ENCODE measurements around the gene PTAFR.

DNA sequence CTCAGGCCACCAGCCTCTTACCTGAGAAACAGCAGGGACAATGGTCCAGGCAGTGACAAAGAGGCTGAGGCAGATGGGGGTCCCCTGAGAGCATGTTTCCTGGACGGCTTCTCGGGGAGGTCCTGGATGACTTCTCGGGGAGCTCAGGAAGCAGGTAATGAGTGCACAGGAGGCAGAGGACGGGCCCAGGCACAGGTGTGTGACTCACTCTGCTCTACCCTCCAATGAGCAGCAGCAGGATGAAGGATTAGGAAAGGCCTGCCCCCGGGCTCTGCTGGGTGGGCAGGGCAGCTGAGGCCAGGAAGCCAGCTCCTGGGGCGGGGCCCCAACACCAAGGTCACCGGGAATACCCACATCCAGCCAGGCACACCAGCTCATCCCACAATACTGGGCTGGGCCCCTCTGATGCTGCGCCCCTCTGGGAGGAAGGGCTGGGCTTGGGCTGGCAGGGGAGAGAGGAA lies 17.2 kb upstream of the PTAFR start:
- TF ChIP-seq, protein P1, sequence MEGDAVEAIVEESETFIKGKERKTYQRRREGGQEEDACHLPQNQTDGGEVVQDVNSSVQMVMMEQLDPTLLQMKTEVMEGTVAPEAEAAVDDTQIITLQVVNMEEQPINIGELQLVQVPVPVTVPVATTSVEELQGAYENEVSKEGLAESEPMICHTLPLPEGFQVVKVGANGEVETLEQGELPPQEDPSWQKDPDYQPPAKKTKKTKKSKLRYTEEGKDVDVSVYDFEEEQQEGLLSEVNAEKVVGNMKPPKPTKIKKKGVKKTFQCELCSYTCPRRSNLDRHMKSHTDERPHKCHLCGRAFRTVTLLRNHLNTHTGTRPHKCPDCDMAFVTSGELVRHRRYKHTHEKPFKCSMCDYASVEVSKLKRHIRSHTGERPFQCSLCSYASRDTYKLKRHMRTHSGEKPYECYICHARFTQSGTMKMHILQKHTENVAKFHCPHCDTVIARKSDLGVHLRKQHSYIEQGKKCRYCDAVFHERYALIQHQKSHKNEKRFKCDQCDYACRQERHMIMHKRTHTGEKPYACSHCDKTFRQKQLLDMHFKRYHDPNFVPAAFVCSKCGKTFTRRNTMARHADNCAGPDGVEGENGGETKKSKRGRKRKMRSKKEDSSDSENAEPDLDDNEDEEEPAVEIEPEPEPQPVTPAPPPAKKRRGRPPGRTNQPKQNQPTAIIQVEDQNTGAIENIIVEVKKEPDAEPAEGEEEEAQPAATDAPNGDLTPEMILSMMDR (IDR thresholded peaks at IDR 0.05), result no peak
- TF ChIP-seq POLR2A (IDR thresholded peaks at IDR 0.05) (no peak), EP300 (IDR thresholded peaks at IDR 0.05) (no peak)

Data from tibial nerve (tissue), 4 donors.